HG02642 (cell line): ENCODE results near the gene CEP72.
"Not testable (repeated sequence)": the region's sequence is repeated elsewhere in the genome, so short reads cannot be mapped to it uniquely, and the experiment has no call there.

Source experiments
- ATAC-seq: cut with Tn5 transposase; IDR thresholded peaks from one replicate; pipeline ENCODE4 v1.9.1; 2021; ENCODE audit warnings: mild to moderate bottlenecking; ENCODE audit not compliant: unreplicated experiment, poor library complexity

The CEP72 gene

GRCh38 chr5:580436-580835, 31.7 kb upstream of the CEP72 start:
- ATAC-seq: no peak

- no peak for ATAC-seq
These were observed 30.9 kb upstream of the CEP72 start for GRCh38 chr5:581266-581665.

DNA sequence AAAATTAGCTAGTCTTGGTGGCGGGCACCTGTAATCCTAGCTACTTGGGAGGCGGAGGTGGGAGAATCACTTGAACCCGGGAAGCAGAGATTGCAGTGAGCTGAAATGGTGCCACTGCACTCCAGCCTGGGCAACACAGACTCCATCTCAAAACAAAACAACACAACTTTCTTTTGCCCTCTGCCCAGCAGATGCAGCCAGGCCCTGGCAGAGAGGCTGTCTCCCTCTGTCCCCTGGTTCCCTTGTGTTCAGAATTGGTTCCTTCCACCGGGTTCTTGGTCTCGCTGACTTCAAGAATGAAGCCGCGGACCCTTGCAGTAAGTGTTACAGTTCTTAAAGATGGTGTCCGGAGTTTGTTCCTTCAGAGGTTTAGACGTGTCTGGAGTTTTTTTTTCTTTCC, 30.2 kb upstream of the CEP72 start:
- no peak for ATAC-seq

DNA sequence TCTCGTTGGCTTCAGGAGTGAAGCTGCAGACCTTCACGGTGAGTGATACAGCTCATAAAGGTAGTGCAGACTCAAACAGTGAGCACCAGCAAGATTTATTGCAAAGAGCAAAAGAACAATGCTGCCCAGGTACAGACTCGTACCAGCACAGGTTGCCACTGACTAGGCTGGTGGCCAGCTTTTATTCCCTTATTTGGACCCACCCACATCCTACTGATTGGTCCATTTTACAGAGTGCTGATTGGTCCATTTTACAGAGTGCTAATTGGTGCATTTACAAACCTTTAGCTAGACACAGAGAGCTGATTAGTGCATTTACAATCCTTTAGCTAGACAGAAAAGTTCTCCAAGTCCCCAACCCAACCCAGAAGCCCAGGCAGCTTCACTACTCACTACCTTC, 29.7 kb upstream of the CEP72 start:
- ATAC-seq: not testable (repeated sequence)

- ATAC-seq: no peak
These were observed 29.1 kb upstream of the CEP72 start for GRCh38 chr5:582936-583635.

- no peak for ATAC-seq
These were observed 28.5 kb upstream of the CEP72 start for GRCh38 chr5:583645-584044.

- ATAC-seq: no peak
These were observed 27.9 kb upstream of the CEP72 start for GRCh38 chr5:584216-584615.

DNA sequence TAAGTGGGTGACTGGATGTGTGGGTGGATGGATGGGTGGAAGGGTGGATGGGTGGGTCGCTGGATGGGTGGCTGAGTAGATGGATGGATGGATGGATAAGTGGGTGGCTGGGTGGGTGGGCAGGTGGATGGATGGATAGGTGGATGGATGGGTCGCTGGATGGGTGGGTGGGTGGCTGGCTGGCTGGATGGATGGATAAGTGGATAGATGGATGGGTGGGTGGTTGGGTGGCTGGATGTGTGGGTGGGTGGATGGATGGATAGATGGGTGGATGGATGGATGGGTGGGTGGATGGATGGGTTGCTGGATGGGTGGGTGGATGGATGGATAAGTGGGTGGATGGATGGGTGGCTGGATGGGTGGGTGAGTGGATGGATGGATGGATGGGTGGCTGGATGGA, 27.3 kb upstream of the CEP72 start:
- no peak for ATAC-seq

GRCh38 chr5:585556-585955, 26.6 kb upstream of the CEP72 start:
- no peak for ATAC-seq

DNA sequence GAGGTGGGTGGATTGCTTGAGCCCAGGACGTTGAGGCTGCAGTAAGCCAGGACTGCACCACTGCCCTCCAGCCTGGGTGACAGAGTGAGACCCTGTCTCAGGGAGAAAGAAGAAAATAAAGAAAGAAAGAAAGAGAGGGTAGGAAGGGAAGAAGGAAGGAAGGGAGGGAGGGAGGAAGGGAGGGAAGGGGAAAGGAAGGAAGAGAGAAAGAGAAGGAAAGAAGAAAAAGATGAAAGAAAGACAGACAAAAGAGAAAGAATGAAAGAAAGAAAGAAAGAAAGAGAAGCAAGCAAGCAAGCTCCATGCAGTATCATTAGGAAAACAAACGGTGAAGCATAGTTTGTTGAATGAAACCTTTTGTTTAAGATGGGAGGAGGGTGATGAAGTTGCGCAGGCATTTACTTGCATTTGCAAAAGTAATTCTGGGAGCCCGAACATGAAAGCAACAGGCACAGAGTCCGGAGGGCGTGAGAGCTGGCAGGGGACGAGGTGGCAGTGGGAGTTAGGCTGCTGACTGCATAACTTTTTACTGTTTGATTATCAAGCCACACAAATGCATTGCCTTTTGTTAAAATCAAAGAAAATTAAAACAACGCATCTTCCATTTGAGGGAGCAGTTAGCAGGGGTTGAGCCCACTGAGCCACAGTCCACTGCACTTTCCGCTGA, 26.0 kb upstream of the CEP72 start:
- no peak for ATAC-seq

DNA sequence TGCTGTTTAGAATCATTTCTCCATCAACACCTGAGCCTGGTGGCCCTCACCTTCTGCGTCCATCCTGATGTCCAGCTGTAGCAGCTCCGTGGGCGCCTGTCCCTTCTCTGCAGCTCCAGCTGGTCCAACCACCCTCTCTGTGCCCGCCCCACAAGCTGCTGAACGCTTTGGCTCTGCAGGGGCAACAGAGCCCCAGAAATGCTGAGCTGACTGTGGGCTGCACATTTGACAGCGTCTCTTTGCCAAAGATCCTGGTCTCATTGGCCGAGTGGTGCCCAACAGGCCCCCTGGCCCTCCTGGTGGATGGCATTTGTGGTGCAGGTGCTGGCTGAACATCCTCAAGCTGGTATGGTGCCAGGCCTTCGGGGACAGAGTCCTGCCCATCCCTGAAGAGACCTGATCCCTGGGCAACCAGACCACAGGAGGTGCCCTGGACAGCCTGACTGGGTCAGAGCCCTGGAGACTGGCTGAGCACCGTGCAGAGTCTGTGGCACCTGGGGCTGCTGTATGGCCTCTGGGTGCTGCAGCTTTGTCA, 25.3 kb upstream of the CEP72 start:
- ATAC-seq: no peak

GRCh38 chr5:587403-587802, 24.7 kb upstream of the CEP72 start:
- no peak for ATAC-seq

DNA sequence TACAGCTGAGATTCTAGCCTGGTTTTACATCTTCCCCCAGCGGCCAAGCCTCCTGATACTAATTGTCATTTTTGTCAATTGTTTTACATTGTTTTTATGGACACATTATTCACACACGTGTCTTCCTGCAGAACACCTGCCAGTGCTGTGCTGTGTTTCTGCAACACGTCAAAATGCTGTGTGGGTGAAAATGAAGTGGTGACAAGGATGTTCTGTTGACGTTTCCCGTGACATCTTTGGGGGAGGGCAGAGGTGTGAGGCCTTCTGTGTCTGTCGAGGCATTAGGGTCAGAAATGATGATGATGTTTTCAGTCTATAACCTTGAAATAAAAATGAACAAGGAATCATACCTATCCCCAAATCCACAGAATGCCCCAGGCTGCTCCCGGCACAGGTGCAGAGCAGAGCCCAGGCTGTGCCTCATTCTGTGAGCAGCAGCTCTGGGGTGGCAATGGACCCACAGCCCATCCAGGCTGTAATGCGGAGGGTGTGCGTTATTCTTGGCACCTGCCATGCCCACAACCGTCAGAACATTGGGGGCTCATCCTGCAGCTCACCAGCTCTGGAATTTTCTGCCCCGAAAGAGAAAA, 23.6 kb upstream of the CEP72 start:
- ATAC-seq: no peak

- ATAC-seq: no peak
These were observed 23.0 kb upstream of the CEP72 start for GRCh38 chr5:589173-589572.

GRCh38 chr5:589588-589987, 22.6 kb upstream of the CEP72 start:
- ATAC-seq: no peak

GRCh38 chr5:590346-590745, 21.8 kb upstream of the CEP72 start:
- ATAC-seq: no peak

DNA sequence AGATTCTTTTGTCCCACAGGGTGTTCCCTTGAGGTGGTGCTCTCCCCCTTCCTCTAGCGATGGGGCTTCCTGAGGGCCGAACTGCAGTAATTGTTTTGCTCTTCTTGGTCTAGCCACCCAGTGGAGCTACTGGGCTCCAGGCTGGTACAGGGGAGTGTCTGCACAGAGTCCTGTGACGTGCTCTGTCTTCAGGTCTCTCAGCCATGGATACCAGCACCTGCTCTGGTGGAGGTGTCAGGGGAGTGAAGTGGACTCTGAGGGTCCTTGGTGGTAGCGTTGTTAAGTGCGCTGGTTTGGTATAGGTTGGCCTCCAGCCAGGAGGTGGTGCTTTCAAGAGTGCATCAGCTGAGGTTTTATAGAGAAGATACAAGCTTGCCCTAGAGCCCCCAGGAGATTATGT, 20.4 kb upstream of the CEP72 start:
- ATAC-seq: no peak

GRCh38 chr5:592158-592557, 20.0 kb upstream of the CEP72 start:
- ATAC-seq: no peak

DNA sequence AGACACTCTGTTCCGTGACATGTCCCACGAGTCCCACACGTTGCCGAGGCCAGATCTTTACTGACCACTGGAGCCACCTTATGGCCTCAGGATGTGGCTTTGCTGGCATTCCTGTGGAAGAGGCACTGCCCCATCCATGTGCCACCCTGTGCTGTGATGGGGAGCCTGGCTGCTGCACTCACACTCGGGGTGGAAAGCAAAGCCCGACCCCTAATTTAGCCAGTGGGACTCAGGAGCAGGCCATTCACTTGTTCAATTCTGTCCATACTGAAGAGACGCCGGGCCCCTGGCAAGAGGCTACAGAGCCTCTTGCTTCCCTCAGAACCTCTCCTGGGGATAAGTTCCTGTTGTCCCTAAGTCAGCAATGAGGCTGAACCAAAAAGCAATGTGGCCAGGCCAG, 18.6 kb upstream of the CEP72 start:
- ATAC-seq: no peak

DNA sequence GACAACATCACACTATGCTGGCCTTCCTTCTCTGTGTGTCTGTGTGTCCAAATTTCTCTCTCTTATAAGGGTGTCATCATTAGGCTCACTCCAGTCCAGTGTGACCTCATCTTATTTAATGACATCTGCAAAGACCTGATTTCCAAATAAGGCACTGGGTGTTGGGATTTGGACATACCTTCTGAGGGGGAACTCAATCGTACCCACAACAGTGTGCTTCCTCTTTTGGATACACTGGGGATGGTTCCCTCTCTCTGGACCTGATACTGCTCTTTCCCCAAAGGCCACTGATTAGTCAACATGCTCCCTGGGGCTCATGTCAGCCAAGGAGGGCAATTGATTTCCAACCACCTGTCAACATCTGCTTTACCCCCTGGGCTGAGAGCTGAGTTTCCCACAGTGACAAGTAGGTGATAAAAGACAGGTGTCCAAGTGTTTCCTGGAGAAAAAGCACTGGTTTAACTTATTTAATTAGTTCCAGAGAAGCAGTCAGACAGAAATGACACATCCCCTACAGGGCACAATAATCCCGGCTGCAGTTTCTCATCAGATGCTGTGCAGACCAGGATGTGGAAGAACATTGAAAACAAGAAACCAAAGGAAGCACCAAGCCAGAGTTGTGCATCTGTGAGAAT, 17.8 kb upstream of the CEP72 start:
- no peak for ATAC-seq

DNA sequence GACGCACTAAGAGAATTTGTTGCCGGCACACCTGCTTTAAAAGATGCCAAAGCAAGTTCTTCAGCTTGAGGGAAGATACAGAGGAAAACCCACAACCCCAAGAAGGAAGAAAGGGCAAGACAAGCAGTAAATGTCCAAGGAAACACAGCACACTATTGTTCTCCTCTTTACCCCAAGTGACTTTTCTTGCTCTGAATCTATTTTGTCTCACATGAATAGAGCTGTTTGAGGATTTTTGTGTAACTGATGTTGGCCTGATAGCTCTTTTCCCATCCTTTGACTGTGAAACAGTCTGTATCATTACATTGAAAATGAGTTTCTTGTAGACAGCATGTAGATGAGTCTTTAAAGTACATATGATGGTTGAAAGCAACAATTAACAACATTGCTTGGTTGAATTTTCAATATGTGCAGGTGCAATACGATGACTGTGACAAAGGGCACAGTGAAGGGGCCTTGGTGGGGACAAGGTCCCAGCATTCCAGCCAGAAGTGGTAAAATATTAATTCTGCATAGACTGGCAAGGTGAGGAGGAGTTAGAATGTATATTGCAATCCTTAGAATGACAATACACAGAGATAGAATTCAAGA, 16.8 kb upstream of the CEP72 start:
- ATAC-seq: no peak
